ENCODE measurements around the gene PPIL4. TPM values are rescaled to one million over a fixed set of nuclear protein-coding genes. Genes with fewer than 3 reads are reported as not detected.

PPIL4 gene
- total RNA-seq, 1 experiment from 2014 or later, result 22.6 TPM

DNA sequence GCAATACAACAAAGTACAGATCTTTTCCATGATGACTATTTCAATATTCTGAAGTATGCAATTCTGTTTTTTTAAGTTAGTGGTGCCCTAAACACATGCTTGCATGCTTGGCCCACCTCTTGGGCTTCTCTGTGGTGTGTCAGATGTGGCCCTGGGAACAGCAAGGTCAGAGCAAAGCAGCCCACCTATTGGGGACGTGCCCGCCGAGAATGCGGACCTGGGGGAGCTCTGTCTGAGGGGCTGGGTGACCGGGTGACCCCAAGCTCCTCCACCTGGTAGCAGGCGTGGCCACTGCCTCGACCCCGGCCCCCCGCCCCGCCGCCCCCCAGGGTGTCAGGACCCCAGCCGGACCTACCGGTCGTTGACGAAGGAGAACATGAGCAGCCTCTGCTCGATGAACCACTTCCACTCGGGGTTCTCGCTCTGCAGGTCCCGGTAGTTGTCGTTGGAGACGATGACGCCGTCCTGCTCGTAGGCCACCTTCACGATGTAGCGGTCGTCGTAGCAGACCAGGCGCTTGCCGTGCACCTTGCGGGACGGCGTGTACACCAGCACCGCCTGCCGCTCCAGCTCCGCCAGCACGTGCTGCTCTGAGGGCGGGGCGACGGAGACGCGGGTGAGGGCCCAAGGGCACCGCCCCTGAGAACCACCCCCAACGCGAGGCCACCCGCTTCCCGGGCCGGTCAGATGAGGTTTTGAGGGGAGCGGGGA lies 89.4 kb downstream of the PPIL4 start:
- no peak overlapping the region for H3K27ac Mint-ChIP-seq (ENCODE audit: unreplicated experiment)
- BruUV-seq (replicated peaks), result no TSS peak
- no peaks in the 10 kb centered on the region for H3K36me3 Mint-ChIP-seq (ENCODE audit: insufficient read depth, unreplicated experiment)
- H3K27me3 Mint-ChIP-seq (ENCODE audit: unreplicated experiment), result no peaks in the 10 kb centered on the region
- CTCF ChIA-PET, result interaction anchor here (0.5 kb wide), 1 partner anchor 692 kb away, joined by 3 read pairs; no protein-coding TSS in a partner anchor
- TF ChIP-seq, protein P1, sequence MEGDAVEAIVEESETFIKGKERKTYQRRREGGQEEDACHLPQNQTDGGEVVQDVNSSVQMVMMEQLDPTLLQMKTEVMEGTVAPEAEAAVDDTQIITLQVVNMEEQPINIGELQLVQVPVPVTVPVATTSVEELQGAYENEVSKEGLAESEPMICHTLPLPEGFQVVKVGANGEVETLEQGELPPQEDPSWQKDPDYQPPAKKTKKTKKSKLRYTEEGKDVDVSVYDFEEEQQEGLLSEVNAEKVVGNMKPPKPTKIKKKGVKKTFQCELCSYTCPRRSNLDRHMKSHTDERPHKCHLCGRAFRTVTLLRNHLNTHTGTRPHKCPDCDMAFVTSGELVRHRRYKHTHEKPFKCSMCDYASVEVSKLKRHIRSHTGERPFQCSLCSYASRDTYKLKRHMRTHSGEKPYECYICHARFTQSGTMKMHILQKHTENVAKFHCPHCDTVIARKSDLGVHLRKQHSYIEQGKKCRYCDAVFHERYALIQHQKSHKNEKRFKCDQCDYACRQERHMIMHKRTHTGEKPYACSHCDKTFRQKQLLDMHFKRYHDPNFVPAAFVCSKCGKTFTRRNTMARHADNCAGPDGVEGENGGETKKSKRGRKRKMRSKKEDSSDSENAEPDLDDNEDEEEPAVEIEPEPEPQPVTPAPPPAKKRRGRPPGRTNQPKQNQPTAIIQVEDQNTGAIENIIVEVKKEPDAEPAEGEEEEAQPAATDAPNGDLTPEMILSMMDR (IDR thresholded peaks at IDR 0.05; ENCODE audit: unreplicated experiment), result no peak
- no peak overlapping the region for H3K4me3 Mint-ChIP-seq (ENCODE audit: low read depth, unreplicated experiment)
- intact Hi-C loops (cut with micrococcal nuclease; ENCODE audit: unreplicated experiment), result no loop called here
- H3K9me3 Mint-ChIP-seq (ENCODE audit: low read depth, unreplicated experiment), result no peaks in the 10 kb centered on the region
- no peaks in the 10 kb centered on the region for H3K4me1 Mint-ChIP-seq (ENCODE audit: low read depth, unreplicated experiment)
- DNase-seq, result no peak

DNA sequence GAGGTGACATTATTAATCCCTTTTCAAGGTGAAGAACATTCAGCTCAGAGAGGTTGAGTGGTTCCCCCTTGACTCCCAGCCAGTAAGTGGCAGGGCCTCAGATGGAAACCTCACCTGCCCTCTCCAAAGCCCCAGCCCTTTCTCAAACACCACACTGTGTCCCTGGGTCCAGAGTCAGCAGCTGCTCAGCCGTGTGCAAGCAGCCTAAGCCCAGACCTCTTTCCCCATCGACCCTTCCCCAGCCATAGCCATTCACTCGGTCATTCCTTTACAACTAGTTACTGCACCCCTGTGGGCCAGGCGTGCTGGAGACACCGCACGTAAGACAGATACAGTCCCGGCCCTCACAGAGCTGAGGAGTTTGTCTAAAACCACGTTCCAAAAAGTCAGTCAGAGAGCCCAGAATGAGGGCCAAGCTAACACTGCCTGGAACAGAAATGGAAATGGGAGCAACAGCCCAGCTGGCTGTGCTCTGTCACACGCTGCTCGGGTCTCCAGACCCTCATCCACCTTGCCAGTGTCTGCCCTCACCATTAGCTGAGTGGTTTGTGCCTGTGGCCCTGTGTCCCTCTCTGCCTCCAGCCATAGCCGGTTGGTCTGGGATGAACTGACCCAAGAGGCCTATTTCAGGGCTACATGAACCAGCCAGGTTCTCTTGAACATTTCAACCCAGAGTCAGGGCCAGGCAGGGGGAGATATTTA lies 90.7 kb downstream of the PPIL4 start:
- H3K9me3 Mint-ChIP-seq (ENCODE audit: low read depth, unreplicated experiment), result no peaks in the 10 kb centered on the region
- CTCF ChIA-PET, result no interaction called here
- H3K4me1 Mint-ChIP-seq (ENCODE audit: low read depth, unreplicated experiment), result no peaks in the 10 kb centered on the region
- no peak overlapping the region for H3K4me3 Mint-ChIP-seq (ENCODE audit: low read depth, unreplicated experiment)
- intact Hi-C loops (cut with micrococcal nuclease; ENCODE audit: unreplicated experiment), result no loop called here
- H3K36me3 Mint-ChIP-seq (ENCODE audit: insufficient read depth, unreplicated experiment), result peaks cover 4% of the 10 kb centered on the region
- no TSS peak for BruUV-seq (replicated peaks)
- TF ChIP-seq, protein P1 (IDR thresholded peaks at IDR 0.05; ENCODE audit: unreplicated experiment), result no peak
- H3K27me3 Mint-ChIP-seq (ENCODE audit: unreplicated experiment), result no peaks in the 10 kb centered on the region
- H3K27ac Mint-ChIP-seq (ENCODE audit: unreplicated experiment), result no peak overlapping the region
- no peak for DNase-seq

Other genes with a start within 250 kb of the PPIL4 start
- gene TAB2, start 228.3 kb downstream of the PPIL4 start, total RNA-seq (2022), result 35.7 and 38.1 TPM in 2 replicates
- gene SUMO4, start 145.8 kb downstream of the PPIL4 start, total RNA-seq (2022), result 1.4 and 2.9 TPM in 2 replicates
- gene ZC3H12D, start 61.0 kb downstream of the PPIL4 start, total RNA-seq (2022), result 0.05 and 0.20 TPM in 2 replicates
- 23.4 and 26.7 TPM in 2 replicates for gene GINM1, start 20.3 kb upstream of the PPIL4 start, total RNA-seq (2022)
- gene KATNA1, start 102.7 kb upstream of the PPIL4 start, total RNA-seq (2022), result 9.9 and 13.1 TPM in 2 replicates
- gene LATS1, start 172.1 kb upstream of the PPIL4 start, total RNA-seq (2022), result 20.0 and 20.7 TPM in 2 replicates
- gene NUP43, start 200.5 kb upstream of the PPIL4 start, total RNA-seq (2022), result 38.4 and 42.8 TPM in 2 replicates
- 56.8 and 63.4 TPM in 2 replicates for gene PCMT1, start 203.7 kb upstream of the PPIL4 start, total RNA-seq (2022)